ENCODE data around the gene NGLY1.

- no peak for TF ChIP-seq SP1 (IDR thresholded peaks at IDR 0.05; ENCODE audit: low read depth)
- no peak for TF ChIP-seq POLR2A (IDR thresholded peaks at IDR 0.05; ENCODE audit: borderline replicate concordance, extremely low read depth, insufficient read depth, insufficient read length)
- no peak for TF ChIP-seq ATF3 (IDR thresholded peaks at IDR 0.05)
- no peak for TF ChIP-seq SRF (IDR thresholded peaks at IDR 0.05; ENCODE audit: low read depth)
- no peak for TF ChIP-seq CTCF (IDR thresholded peaks at IDR 0.05 in 2 of 3, conservative IDR thresholded peaks at IDR 0.05 in 1 of 3; ENCODE audit: borderline replicate concordance in 1 of 3, insufficient read depth in 1 of 3, low read depth in 2 of 3, low read length in 2 of 3)
- no peak for TF ChIP-seq EZH2phosphoT487 (IDR thresholded peaks at IDR 0.05; ENCODE audit: borderline replicate concordance)
- TF ChIP-seq EZH2 (IDR thresholded peaks at IDR 0.05), result no peak
- TF ChIP-seq FOSL1 (IDR thresholded peaks at IDR 0.05; ENCODE audit: low read depth), result no peak
- TF ChIP-seq CEBPB (IDR thresholded peaks at IDR 0.05; ENCODE audit: low read depth), result no peak
- no peak for TF ChIP-seq ZBTB33 (IDR thresholded peaks at IDR 0.05; ENCODE audit: extremely low read depth, insufficient replicate concordance, low read length)
- TF ChIP-seq REST (IDR thresholded peaks at IDR 0.05; ENCODE audit: low read depth), result no peak
- TF ChIP-seq POLR2AphosphoS5 (IDR thresholded peaks at IDR 0.05; ENCODE audit: low read depth, low read length), result no peak
- TF ChIP-seq RAD21 (IDR thresholded peaks at IDR 0.05; ENCODE audit: low read depth), result no peak
Measured at GRCh38 chr3:25821746-25822573, 38.7 kb upstream of the NGLY1 start.
